H1 (cell line): ENCODE measurements around the gene ALG9. TPM values are rescaled to one million over a fixed set of nuclear protein-coding genes. Genes with fewer than 3 reads are reported as not detected.

ENCODE experiments used
- CTCF ChIA-PET: fragments of 300-600 bp; sonication (Branson Sonifier 250); formaldehyde crosslinking; loops from one replicate; lab custom pipeline; 2021; ENCODE audit not compliant: partially characterized antibody; lab: Charles Lee
- POLR2A ChIA-PET: fragments of 300-600 bp; sonication (Branson Sonifier 250); formaldehyde crosslinking; loops from one replicate; lab custom pipeline; 2021; ENCODE audit warnings: inconsistent platforms; ENCODE audit not compliant: partially characterized antibody; lab: Charles Lee
- DNase-seq, 2 experiments: peaks; one replicate each; pipeline versions ENCODE4 v3.0.0 to v3.0.0-alpha.2; 2010 to 2022; ENCODE audit warnings: low spot score in 2 of 2, low read depth in 1 of 2, mixed read lengths in 1 of 2
- FAIRE-seq: peaks from 2 replicates; lab custom pipeline; 2011; peaks lifted over from hg19 to GRCh38; lab: Jason Lieb, UNC
- H2AFZ ChIP-seq: 2 replicates; pipeline ENCODE4 v1.8.1; 2012; ENCODE audit warnings: low read length, inconsistent platforms
- H2AK5ac ChIP-seq: 2 replicates; pipeline ENCODE4 v1.6.1; 2013; ENCODE audit warnings: low read depth, low read length
- H2BK120ac ChIP-seq: replicated peaks from 2 replicates; pipeline ENCODE3; 2013; ENCODE audit warnings: low read depth, low read length, inconsistent platforms
- H2BK12ac ChIP-seq: 2 replicates; pipeline ENCODE4 v1.6.1; 2013; ENCODE audit warnings: low read depth, low read length
- H2BK15ac ChIP-seq: 2 replicates; pipeline ENCODE4 v1.6.1; 2013; ENCODE audit warnings: low read length
- H2BK20ac ChIP-seq: 2 replicates; pipeline ENCODE4 v1.6.1; 2013; ENCODE audit warnings: low read length
- H2BK5ac ChIP-seq: 2 replicates; pipeline ENCODE4 v1.6.1; 2013; ENCODE audit warnings: low read depth, low read length
- H3K14ac ChIP-seq: 2 replicates; pipeline ENCODE4 v1.6.1; 2013; ENCODE audit warnings: inconsistent platforms; ENCODE audit not compliant: insufficient read length
- H3K18ac ChIP-seq: 2 replicates; pipeline ENCODE4 v1.6.1; 2013; ENCODE audit warnings: low read length; ENCODE audit errors: extremely low read depth
- H3K23ac ChIP-seq: 2 replicates; pipeline ENCODE4 v1.6.1; 2013; ENCODE audit warnings: inconsistent platforms; ENCODE audit not compliant: insufficient read length
- H3K23me2 ChIP-seq: 2 replicates; pipeline ENCODE4 v1.6.1; 2013; ENCODE audit warnings: low read depth, low read length
- H3K27ac ChIP-seq: 2 replicates; pipeline ENCODE4 v1.6.1; 2011; ENCODE audit warnings: low read depth, low read length, inconsistent platforms
- H3K27me3 ChIP-seq, 4 experiments: replicated peaks in 1 of 4; 1 replicate in 1 of 4; 2 replicates in 3 of 4; pipeline versions ENCODE4 v1.6.1 to v1.8.1; 2011 to 2013; ENCODE audit warnings: low read length in 3 of 4, mild to moderate bottlenecking in 3 of 4, inconsistent platforms in 2 of 4, mixed read lengths in 2 of 4, moderate library complexity in 1 of 4; ENCODE audit not compliant: control insufficient read depth in 3 of 4, insufficient read depth in 3 of 4; ENCODE audit errors: extremely low read depth in 1 of 4
- H3K36me3 ChIP-seq, 4 experiments: 2 replicates each; pipeline versions ENCODE4 v1.6.1 to v1.8.1; 2011 to 2013; ENCODE audit warnings: mild to moderate bottlenecking in 4 of 4, low read length in 3 of 4, moderate library complexity in 2 of 4, control low read depth in 1 of 4, inconsistent platforms in 1 of 4; ENCODE audit not compliant: insufficient read depth in 4 of 4, control insufficient read depth in 2 of 4
- H3K4ac ChIP-seq: replicated peaks from 2 replicates; pipeline ENCODE3; 2013; ENCODE audit warnings: low read length, low read depth, mixed read lengths, inconsistent platforms; ENCODE audit not compliant: insufficient read length
- H3K4me1 ChIP-seq, 4 experiments: replicated peaks in 1 of 4; 1 replicate in 1 of 4; 2 replicates in 3 of 4; pipeline versions ENCODE4 v1.6.1 to v1.8.1; 2011 to 2013; ENCODE audit warnings: low read length in 3 of 4, inconsistent platforms in 2 of 4, mixed read lengths in 1 of 4; ENCODE audit not compliant: insufficient read depth in 4 of 4, control insufficient read depth in 3 of 4
- H3K4me2 ChIP-seq, 2 experiments: 2 replicates each; pipeline versions ENCODE4 v1.6.1 to v1.8.1; 2011 to 2013; ENCODE audit warnings: low read depth in 2 of 2, low read length in 2 of 2, control low read depth in 1 of 2, inconsistent platforms in 1 of 2, mild to moderate bottlenecking in 1 of 2; ENCODE audit not compliant: insufficient read depth in 1 of 2
- H3K4me3 ChIP-seq, 4 experiments: fragments of 200-600, 300-600 bp in 1 of 4; sonication (generic), shearing (Covaris generic), sonication (Bioruptor Twin) in 1 of 4; 2 replicates each; pipeline versions ENCODE4 v1.5.1 to v1.8.1; 2011 to 2016; ENCODE audit warnings: low read length in 4 of 4, low read depth in 3 of 4, control low read depth in 2 of 4, inconsistent platforms in 2 of 4, mild to moderate bottlenecking in 2 of 4, mixed read lengths in 1 of 4, moderate library complexity in 1 of 4; ENCODE audit not compliant: insufficient read depth in 2 of 4; ENCODE audit errors: extremely low read depth in 1 of 4
- H3K56ac ChIP-seq: replicated peaks from 2 replicates; pipeline ENCODE3; 2013; ENCODE audit warnings: low read depth, mild to moderate bottlenecking, mixed read lengths, low read length, inconsistent platforms; ENCODE audit not compliant: insufficient read length
- H3K79me1 ChIP-seq: 2 replicates; pipeline ENCODE4 v1.6.1; 2013; ENCODE audit warnings: low read depth, low read length, control low read depth
- H3K79me2 ChIP-seq, 2 experiments: 2 replicates each; pipeline versions ENCODE4 v1.6.1 to v1.8.1; 2012 to 2013; ENCODE audit warnings: low read length in 2 of 2, mild to moderate bottlenecking in 2 of 2, inconsistent platforms in 1 of 2; ENCODE audit not compliant: insufficient read depth in 2 of 2, control insufficient read depth in 1 of 2
- H3K9ac ChIP-seq, 4 experiments: replicated peaks in 1 of 4; 1 replicate in 1 of 4; 2 replicates in 3 of 4; pipeline versions ENCODE4 v1.6.1 to v1.8.1; 2011 to 2013; ENCODE audit warnings: low read depth in 3 of 4, low read length in 3 of 4, control low read depth in 2 of 4, mild to moderate bottlenecking in 2 of 4, moderate library complexity in 2 of 4, inconsistent platforms in 1 of 4; ENCODE audit errors: extremely low read depth in 1 of 4
- H3K9me3 ChIP-seq, 2 experiments: 2 replicates each; pipeline versions ENCODE4 v1.6.1 to v1.8.1; 2012 to 2013; ENCODE audit warnings: mild to moderate bottlenecking in 2 of 2, moderate library complexity in 2 of 2, control low read depth in 1 of 2, inconsistent platforms in 1 of 2, low read depth in 1 of 2, low read length in 1 of 2, mixed read lengths in 1 of 2; ENCODE audit not compliant: insufficient read depth in 2 of 2
- H4K20me1 ChIP-seq, 2 experiments: replicated peaks in 1 of 2; 2 replicates each; pipeline versions ENCODE3 to v1.8.1; 2011 to 2013; ENCODE audit warnings: inconsistent platforms in 2 of 2, low read length in 2 of 2, mild to moderate bottlenecking in 1 of 2; ENCODE audit not compliant: insufficient read depth in 2 of 2, control insufficient read depth in 1 of 2
- H4K5ac ChIP-seq: 2 replicates; pipeline ENCODE4 v1.6.1; 2013; ENCODE audit warnings: low read length, low read depth, mixed read lengths, inconsistent platforms; ENCODE audit not compliant: insufficient read length
- H4K8ac ChIP-seq: 2 replicates; pipeline ENCODE4 v1.8.0; 2013; ENCODE audit warnings: mild to moderate bottlenecking, moderate library complexity, low read length, inconsistent platforms; ENCODE audit not compliant: insufficient read depth; ENCODE audit errors: extremely low read depth
- H4K91ac ChIP-seq: replicated peaks from 2 replicates; pipeline ENCODE3; 2013; ENCODE audit warnings: low read length, mixed read lengths, inconsistent platforms; ENCODE audit not compliant: insufficient read length
- ASH2L ChIP-seq: fragments of 200-600, 300-600 bp; sonication (generic); IDR thresholded peaks from one replicate; pipeline ENCODE4 v1.7.1; 2017; ENCODE audit warnings: low read length
- CBX5 ChIP-seq: fragments of 300-800, 300-1000 bp; sonication (generic); IDR thresholded peaks from 2 replicates; pipeline ENCODE4 v1.7.1; 2016; ENCODE audit warnings: antibody characterized with exemption, low read length, low read depth
- CHD1 ChIP-seq: IDR thresholded peaks from 2 replicates; pipeline ENCODE4 v1.6.1; 2012; ENCODE audit warnings: low read depth, low read length, improper control_type of control experiment
- CTBP2 ChIP-seq: IDR thresholded peaks from 2 replicates; pipeline ENCODE4 v1.7.0; 2011; ENCODE audit warnings: borderline replicate concordance, mild to moderate bottlenecking, moderate library complexity, mixed read lengths, low read length; ENCODE audit not compliant: insufficient read depth, insufficient read length
- EP300 ChIP-seq, 2 experiments: IDR thresholded peaks; 1 replicate in 1 of 2; 2 replicates in 1 of 2; pipeline ENCODE4 v1.6.1; 2011 to 2012; ENCODE audit warnings: low read depth in 2 of 2, low read length in 2 of 2, mild to moderate bottlenecking in 2 of 2, borderline replicate concordance in 1 of 2, inconsistent platforms in 1 of 2, moderate library complexity in 1 of 2
- GABPA ChIP-seq: IDR thresholded peaks from 2 replicates; pipeline ENCODE4 v1.6.1; 2011; ENCODE audit warnings: mild to moderate bottlenecking, low read length, moderate library complexity, borderline replicate concordance; ENCODE audit not compliant: insufficient read depth
- HDAC6 ChIP-seq: IDR thresholded peaks from one replicate; pipeline ENCODE4 v1.7.1; 2012; ENCODE audit warnings: low read depth, mild to moderate bottlenecking, inconsistent platforms, low read length, moderate library complexity
- JUND ChIP-seq: IDR thresholded peaks from 2 replicates; pipeline ENCODE4 v1.6.1; 2011; ENCODE audit warnings: mild to moderate bottlenecking, improper control_type of control experiment, low read length
- NANOG ChIP-seq: IDR thresholded peaks from 2 replicates; pipeline ENCODE4 v1.6.1; 2011; ENCODE audit warnings: low read length, low read depth, mild to moderate bottlenecking, inconsistent platforms; ENCODE audit not compliant: insufficient read depth, poor library complexity, severe bottlenecking
- POLR2AphosphoS5 ChIP-seq: IDR thresholded peaks from 2 replicates; pipeline ENCODE4 v1.6.1; 2011; ENCODE audit warnings: low read depth, low read length
- POU5F1 ChIP-seq: IDR thresholded peaks from 2 replicates; pipeline ENCODE4 v1.6.1; 2011; ENCODE audit warnings: low read depth, mild to moderate bottlenecking, low read length, moderate library complexity
- SIRT6 ChIP-seq: IDR thresholded peaks from one replicate; pipeline ENCODE4 v1.7.1; 2012; ENCODE audit warnings: low read length, inconsistent platforms
- TAF1 ChIP-seq: IDR thresholded peaks from 2 replicates; pipeline ENCODE4 v1.6.1; 2011; ENCODE audit warnings: mild to moderate bottlenecking, low read depth, low read length
- TAF7 ChIP-seq: optimal IDR thresholded peaks from 2 replicates; pipeline ENCODE3; 2011; ENCODE audit warnings: low read depth, mild to moderate bottlenecking, inconsistent platforms, low read length, moderate library complexity, borderline replicate concordance
- TCF12 ChIP-seq: IDR thresholded peaks from 2 replicates; pipeline ENCODE4 v1.6.1; 2011; ENCODE audit warnings: low read depth, mild to moderate bottlenecking, low read length
- TEAD4 ChIP-seq: IDR thresholded peaks from 2 replicates; pipeline ENCODE4 v1.6.1; 2012; ENCODE audit warnings: low read depth, low read length, inconsistent platforms, mixed read lengths
- WGBS, 2 experiments: shearing (Covaris generic) in 1 of 2; methylation state at CpG; one replicate each; pipeline versions ENCODE4 v1.1.6 to v1.1.7; 2013 to 2015; ENCODE audit warnings: low lambda C conversion rate in 2 of 2, mixed read lengths in 2 of 2, inconsistent platforms in 1 of 2, low coverage in 1 of 2, missing lambda C conversion rate in 1 of 2; ENCODE audit not compliant: insufficient replicate concordance in 2 of 2, insufficient coverage in 1 of 2, insufficient read length in 1 of 2; ENCODE audit errors: extremely low coverage in 1 of 2, missing lambda C conversion rate in 1 of 2; 5-methylcytosine and 5-hydroxymethylcytosine counted together
- polyA plus RNA-seq, 7 experiments: library from polyadenylated mRNA; depleted of rRNA in 3 of 7; stranded (reverse) in 5 of 7; unstranded in 2 of 7; fragments of >200 nt in 5 of 7; fragments of 200-250 nt in 2 of 7; gene quantifications; 1 replicate in 5 of 7; 2 replicates in 1 of 7; 4 replicates in 1 of 7; pipeline versions ENCODE4 v1.2.1 to v1.2.3, GENCODE V29; 2011 to 2013; ENCODE audit warnings: missing spikeins in 2 of 7, mixed read lengths in 2 of 7
- total RNA-seq: library from RNA; stranded (reverse); fragmentation: NEBNext Ultra II Directional; extraction: Animal tissue kit (Norgen Biotek cat#: 25700); gene quantifications from 2 replicates; pipeline ENCODE4 v1.2.1, GENCODE V29; 2021

The ALG9 gene
- total and polyA plus RNA-seq, 2 of the 8 experiments (the other 6 are each of a cell fraction or from before 2014, with no cell fraction given), result 23.5 to 24.5 TPM

DNA sequence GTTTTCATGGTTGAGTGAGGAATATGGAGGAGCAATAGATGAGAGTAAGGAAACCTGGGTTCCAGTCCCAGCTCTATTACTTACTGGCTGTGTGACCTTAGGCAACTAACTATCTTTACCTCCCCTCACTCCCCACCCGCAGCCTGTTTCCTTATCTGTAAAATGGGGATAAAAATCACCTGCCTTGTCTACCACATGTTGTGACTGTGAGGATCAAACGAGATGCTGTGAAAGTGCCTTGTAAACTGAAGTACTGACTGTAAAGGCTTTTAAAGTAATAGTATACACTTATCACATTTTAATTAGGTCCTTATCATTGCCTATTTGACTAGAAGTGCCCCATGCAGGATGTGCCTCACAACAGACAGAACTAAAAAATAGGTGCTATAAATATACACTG, 86.3 kb downstream of the ALG9 start:
- Histone ChIP-seq H3K9ac (no peak overlapping the region), H4K5ac (no peak overlapping the region), H2BK20ac (no peak overlapping the region), H2AFZ (no peak overlapping the region), H2BK15ac (no peak overlapping the region), H3K4me1 (no peaks in the 10 kb centered on the region), H3K56ac (no peak overlapping the region), H3K27me3 (no peaks in the 10 kb centered on the region), H2BK5ac (no peak overlapping the region), H2AK5ac (no peak overlapping the region), H3K23ac (no peak overlapping the region), H3K4me2 (no peak overlapping the region), H2BK12ac (no peak overlapping the region), H3K4ac (no peak overlapping the region), H4K20me1 (no peaks in the 10 kb centered on the region), H3K23me2 (no peaks in the 10 kb centered on the region), H3K27ac (no peak overlapping the region), H4K91ac (no peak overlapping the region), H3K9me3 (no peaks in the 10 kb centered on the region), H3K36me3 (peaks cover 0 to 6% (median 3%) of the 10 kb centered on the region in 4 experiments; a peak in 3 of 8 replicates), H3K79me2 (no peaks in the 10 kb centered on the region), H3K18ac (no peak overlapping the region), H4K8ac (no peak overlapping the region), H2BK120ac (no peak overlapping the region), H3K14ac (no peak overlapping the region), H3K4me3 (no peak overlapping the region), H3K79me1 (no peaks in the 10 kb centered on the region)
- FAIRE-seq, result no peak
- ChIA-PET CTCF (interaction anchor here (1.0 to 1.3 kb wide), 2 partner anchors 38 to 49 kb away, joined by 3 to 4 read pairs; no protein-coding TSS in a partner anchor), POLR2A (no interaction called here)
- 91% methylated on average over 2 of the region's 2 CpGs; no CpG with 5 or more reads in 1 of the 2 experiments for WGBS, 2 experiments
- DNase-seq, result no peak
- TF ChIP-seq TAF7 (no peak), CHD1 (no peak), HDAC6 (no peak), TCF12 (no peak), NANOG (no peak), CBX5 (no peak), CTBP2 (no peak), GABPA (no peak), JUND (no peak), ASH2L (no peak), SIRT6 (no peak), TEAD4 (no peak), EP300 (IDR thresholded peaks at IDR 0.05; ENCODE audit: borderline replicate concordance in 1 of 2, low read depth in 2 of 2, low read length in 2 of 2) (no peak), TAF1 (no peak), POU5F1 (no peak), POLR2AphosphoS5 (no peak)
